ENCODE results near the gene CACNA1C.

CACNA1C gene

GRCh38 chr12:2631653-2632350 lies 579.0 kb downstream of the CACNA1C start:
- no peak for DNase-seq (ENCODE audit: extremely low read depth in 1 of 2, low read depth in 1 of 2)

GRCh38 chr12:2633176-2633824 lies 580.5 kb downstream of the CACNA1C start:
- DNase-seq (ENCODE audit: extremely low read depth in 1 of 2, low read depth in 1 of 2), result no peak

- DNase-seq (ENCODE audit: extremely low read depth in 1 of 2, low read depth in 1 of 2), result no peak
Measured at GRCh38 chr12:2633825-2634200, 581.0 kb downstream of the CACNA1C start.

GRCh38 chr12:2634471-2634870 lies 581.7 kb downstream of the CACNA1C start:
- no peak for DNase-seq (ENCODE audit: extremely low read depth in 1 of 2, low read depth in 1 of 2)

GRCh38 chr12:2636741-2637340 lies 584.1 kb downstream of the CACNA1C start:
- DNase-seq (ENCODE audit: extremely low read depth in 1 of 2, low read depth in 1 of 2), result no peak

GRCh38 chr12:2637371-2637770 lies 584.6 kb downstream of the CACNA1C start:
- no peak for DNase-seq (ENCODE audit: extremely low read depth in 1 of 2, low read depth in 1 of 2)

- DNase-seq (ENCODE audit: extremely low read depth in 1 of 2, low read depth in 1 of 2), result no peak
Measured at GRCh38 chr12:2638273-2639019, 585.7 kb downstream of the CACNA1C start.

GRCh38 chr12:2639020-2639298 lies 586.2 kb downstream of the CACNA1C start:
- DNase-seq (ENCODE audit: extremely low read depth in 1 of 2, low read depth in 1 of 2), result no peak

- DNase-seq (ENCODE audit: extremely low read depth in 1 of 2, low read depth in 1 of 2), result no peak
Measured at GRCh38 chr12:2640281-2640680, 587.5 kb downstream of the CACNA1C start.

- DNase-seq (ENCODE audit: extremely low read depth in 1 of 2, low read depth in 1 of 2), result no peak
Measured at GRCh38 chr12:2640709-2641108, 587.9 kb downstream of the CACNA1C start.

- no peak for DNase-seq (ENCODE audit: extremely low read depth in 1 of 2, low read depth in 1 of 2)
Measured at GRCh38 chr12:2641207-2641606, 588.4 kb downstream of the CACNA1C start.

GRCh38 chr12:2641761-2642160 lies 589.0 kb downstream of the CACNA1C start:
- DNase-seq (ENCODE audit: extremely low read depth in 1 of 2, low read depth in 1 of 2), result no peak

- DNase-seq (ENCODE audit: extremely low read depth in 1 of 2, low read depth in 1 of 2), result no peak
Measured at GRCh38 chr12:2642176-2642892, 589.5 kb downstream of the CACNA1C start.

GRCh38 chr12:2642896-2643425 lies 590.2 kb downstream of the CACNA1C start:
- DNase-seq (ENCODE audit: extremely low read depth in 1 of 2, low read depth in 1 of 2), result no peak

- no peak for DNase-seq (ENCODE audit: extremely low read depth in 1 of 2, low read depth in 1 of 2)
Measured at GRCh38 chr12:2643576-2644135, 590.9 kb downstream of the CACNA1C start.

GRCh38 chr12:2644683-2645405 lies 592.1 kb downstream of the CACNA1C start:
- DNase-seq (ENCODE audit: extremely low read depth in 1 of 2, low read depth in 1 of 2), result no peak

GRCh38 chr12:2645460-2645859 lies 592.7 kb downstream of the CACNA1C start:
- no peak for DNase-seq (ENCODE audit: extremely low read depth in 1 of 2, low read depth in 1 of 2)

GRCh38 chr12:2646341-2646740 lies 593.6 kb downstream of the CACNA1C start:
- no peak for DNase-seq (ENCODE audit: extremely low read depth in 1 of 2, low read depth in 1 of 2)

- DNase-seq (ENCODE audit: extremely low read depth in 1 of 2, low read depth in 1 of 2), result no peak
Measured at GRCh38 chr12:2647186-2647585, 594.4 kb downstream of the CACNA1C start.

GRCh38 chr12:2648406-2648805 lies 595.6 kb downstream of the CACNA1C start:
- no peak for DNase-seq (ENCODE audit: extremely low read depth in 1 of 2, low read depth in 1 of 2)

All from activated CD8-positive, alpha-beta memory T cell treated with anti-CD3 and anti-CD28 coated beads for 1 hour (primary cell).